Parathyroid adenoma (tissue), 2 donors: ENCODE results near the gene MYO16.

Experiments
- H2AFZ ChIP-seq: fragments of 300-600 bp; sonication (generic); one replicate; pipeline ENCODE4 v1.7.0; 2017; ENCODE audit warnings: antibody characterized with exemption, mild to moderate bottlenecking
- H3K27ac ChIP-seq: fragments of 300-600 bp; sonication (generic); one replicate; pipeline ENCODE4 v1.7.0; 2017
- H3K27me3 ChIP-seq: fragments of 300-600 bp; sonication (generic); one replicate; pipeline ENCODE4 v1.7.0; 2017; ENCODE audit warnings: low read length; ENCODE audit not compliant: control insufficient read depth, insufficient read depth
- H3K36me3 ChIP-seq: fragments of 300-600 bp; sonication (generic); one replicate; pipeline ENCODE4 v1.7.0; 2017; ENCODE audit warnings: low read length; ENCODE audit not compliant: control insufficient read depth, insufficient read depth
- H3K4me1 ChIP-seq: fragments of 300-600 bp; sonication (generic); one replicate; pipeline ENCODE4 v1.7.0; 2017; ENCODE audit warnings: control low read depth
- H3K4me2 ChIP-seq: fragments of 300-600 bp; sonication (generic); one replicate; pipeline ENCODE4 v1.7.0; 2017; ENCODE audit warnings: low read length
- H3K4me3 ChIP-seq: fragments of 300-600 bp; sonication (generic); one replicate; pipeline ENCODE4 v1.7.0; 2017; ENCODE audit warnings: low read depth, low read length
- H3K79me2 ChIP-seq: fragments of 300-600 bp; sonication (generic); one replicate; pipeline ENCODE4 v1.7.0; 2017; ENCODE audit warnings: control low read depth
- H3K9ac ChIP-seq: fragments of 300-600 bp; sonication (generic); one replicate; pipeline ENCODE4 v1.7.0; 2017; ENCODE audit warnings: mild to moderate bottlenecking
- H3K9me3 ChIP-seq: fragments of 300-600 bp; sonication (generic); one replicate; pipeline ENCODE4 v1.7.0; 2017; ENCODE audit warnings: low read length; ENCODE audit not compliant: control insufficient read depth
- CTCF ChIP-seq: fragments of 300-600 bp; sonication (generic); IDR thresholded peaks from one replicate; pipeline ENCODE4 v1.7.0; 2017; ENCODE audit warnings: antibody characterized with exemption, mild to moderate bottlenecking
- donor health status: primary hyperparathyroidism.

Gene MYO16

GRCh38 chr13:109126178-109126577 lies 496.8 kb downstream of the MYO16 start:
- no peaks in the 10 kb centered on the region for H3K27me3 ChIP-seq
- H3K9me3 ChIP-seq: no peaks in the 10 kb centered on the region
- no peak for TF ChIP-seq CTCF
- H3K4me2 ChIP-seq: no peak overlapping the region
- no peaks in the 10 kb centered on the region for H3K4me1 ChIP-seq
- H3K4me3 ChIP-seq: no peak overlapping the region
- H3K9ac ChIP-seq: no peak overlapping the region
- H3K36me3 ChIP-seq: no peaks in the 10 kb centered on the region
- no peaks in the 10 kb centered on the region for H3K79me2 ChIP-seq
- no peak overlapping the region for H2AFZ ChIP-seq
- H3K27ac ChIP-seq: no peak overlapping the region

- no peak overlapping the region for H2AFZ ChIP-seq
- H3K27me3 ChIP-seq: no peaks in the 10 kb centered on the region
- no peaks in the 10 kb centered on the region for H3K79me2 ChIP-seq
- H3K4me1 ChIP-seq: no peaks in the 10 kb centered on the region
- H3K36me3 ChIP-seq: no peaks in the 10 kb centered on the region
- no peak overlapping the region for H3K9ac ChIP-seq
- H3K4me3 ChIP-seq: no peak overlapping the region
- H3K27ac ChIP-seq: no peak overlapping the region
- H3K9me3 ChIP-seq: no peaks in the 10 kb centered on the region
- TF ChIP-seq CTCF: no peak
- no peak overlapping the region for H3K4me2 ChIP-seq
Measured at GRCh38 chr13:109126891-109127641, 497.7 kb downstream of the MYO16 start.

- Histone ChIP-seq H3K4me1 (no peaks in the 10 kb centered on the region), H3K9ac (no peak overlapping the region), H3K79me2 (no peaks in the 10 kb centered on the region), H3K9me3 (no peaks in the 10 kb centered on the region), H3K4me2 (no peak overlapping the region), H3K27me3 (no peaks in the 10 kb centered on the region), H2AFZ (no peak overlapping the region), H3K36me3 (no peaks in the 10 kb centered on the region), H3K4me3 (no peak overlapping the region), H3K27ac (no peak overlapping the region)
- no peak for TF ChIP-seq CTCF
Measured at GRCh38 chr13:109128121-109128520, 498.7 kb downstream of the MYO16 start.

- Histone ChIP-seq H3K27ac (no peak overlapping the region), H3K4me1 (no peaks in the 10 kb centered on the region), H3K4me2 (no peak overlapping the region), H3K79me2 (no peaks in the 10 kb centered on the region), H3K9ac (no peak overlapping the region), H3K9me3 (no peaks in the 10 kb centered on the region), H3K27me3 (no peaks in the 10 kb centered on the region), H3K36me3 (no peaks in the 10 kb centered on the region), H2AFZ (no peak overlapping the region), H3K4me3 (no peak overlapping the region)
- TF ChIP-seq CTCF: no peak
Measured at GRCh38 chr13:109130093-109130835, 500.9 kb downstream of the MYO16 start.
